ENCODE data around the gene EFS.

DNA sequence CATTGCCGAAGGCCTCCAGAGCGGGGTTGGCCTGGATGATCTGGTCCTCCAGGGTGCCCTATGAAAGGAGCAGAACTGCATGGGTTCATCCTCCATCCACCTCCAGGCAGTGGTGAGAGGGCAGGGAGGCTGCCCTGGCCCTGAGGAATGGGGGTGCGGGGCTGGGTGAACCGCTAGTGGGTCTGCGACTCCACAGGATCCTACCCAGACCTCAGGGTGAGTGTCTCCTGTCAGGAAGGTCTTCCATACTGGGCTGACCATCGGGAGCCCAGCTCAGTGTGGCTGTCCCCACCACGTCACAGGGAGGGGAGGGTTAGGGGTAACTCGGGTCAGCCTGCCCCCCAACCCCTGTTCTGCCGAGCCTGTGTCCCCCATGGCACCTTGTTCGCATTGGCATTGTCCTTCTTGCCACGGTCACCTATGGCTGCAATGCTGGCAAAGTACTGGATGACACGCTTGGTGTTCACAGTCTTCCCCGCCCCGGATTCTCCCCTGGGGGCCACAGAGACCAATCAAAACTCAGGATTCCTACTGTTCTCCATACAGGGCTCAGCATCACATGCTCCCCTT, 39.4 kb upstream of the EFS start:
- TF ChIP-seq, protein P1, sequence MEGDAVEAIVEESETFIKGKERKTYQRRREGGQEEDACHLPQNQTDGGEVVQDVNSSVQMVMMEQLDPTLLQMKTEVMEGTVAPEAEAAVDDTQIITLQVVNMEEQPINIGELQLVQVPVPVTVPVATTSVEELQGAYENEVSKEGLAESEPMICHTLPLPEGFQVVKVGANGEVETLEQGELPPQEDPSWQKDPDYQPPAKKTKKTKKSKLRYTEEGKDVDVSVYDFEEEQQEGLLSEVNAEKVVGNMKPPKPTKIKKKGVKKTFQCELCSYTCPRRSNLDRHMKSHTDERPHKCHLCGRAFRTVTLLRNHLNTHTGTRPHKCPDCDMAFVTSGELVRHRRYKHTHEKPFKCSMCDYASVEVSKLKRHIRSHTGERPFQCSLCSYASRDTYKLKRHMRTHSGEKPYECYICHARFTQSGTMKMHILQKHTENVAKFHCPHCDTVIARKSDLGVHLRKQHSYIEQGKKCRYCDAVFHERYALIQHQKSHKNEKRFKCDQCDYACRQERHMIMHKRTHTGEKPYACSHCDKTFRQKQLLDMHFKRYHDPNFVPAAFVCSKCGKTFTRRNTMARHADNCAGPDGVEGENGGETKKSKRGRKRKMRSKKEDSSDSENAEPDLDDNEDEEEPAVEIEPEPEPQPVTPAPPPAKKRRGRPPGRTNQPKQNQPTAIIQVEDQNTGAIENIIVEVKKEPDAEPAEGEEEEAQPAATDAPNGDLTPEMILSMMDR (IDR thresholded peaks at IDR 0.05): no peak
- no peak for TF ChIP-seq EZH2 (IDR thresholded peaks at IDR 0.05; ENCODE audit: borderline replicate concordance, insufficient read depth, low read depth, low read length, poor library complexity, severe bottlenecking)

Data from B cell (primary cell).